Tibial artery (tissue), 4 donors: ENCODE data around the gene TDRD12.

Source experiments
- DNase-seq, 2 donors: peaks; one replicate each; pipeline ENCODE4 v3.0.0-alpha.2; 2019
- H3K27ac ChIP-seq, 2 donors: fragments of 200-600 bp; sonication (generic) in 1 of 2; 1 replicate in 1 of 2; 2 replicates in 1 of 2; pipeline ENCODE4 v1.5.1; 2018 to 2019; ENCODE audit warnings: mild to moderate bottlenecking in 1 of 2
- H3K27me3 ChIP-seq, 2 donors: fragments of 200-600 bp; sonication (generic) in 1 of 2; one replicate each; pipeline versions ENCODE4 v1.5.1 to v1.6.0; 2016 to 2019
- H3K36me3 ChIP-seq, 3 donors: fragments of 200-600 bp; sonication (generic) in 2 of 3; one replicate each; pipeline ENCODE4 v1.5.1; 2016 to 2019; ENCODE audit warnings: mild to moderate bottlenecking in 2 of 3
- H3K4me1 ChIP-seq, 4 donors: fragments of 200-600 bp; sonication (generic) in 2 of 4; 1 replicate in 3 of 4; 2 replicates in 1 of 4; pipeline ENCODE4 v1.5.1; 2016 to 2019
- H3K4me3 ChIP-seq, 2 donors: fragments of 200-600 bp; sonication (generic) in 1 of 2; 1 replicate in 1 of 2; 2 replicates in 1 of 2; pipeline ENCODE4 v1.5.1; 2018 to 2019; ENCODE audit warnings: mild to moderate bottlenecking in 2 of 2
- H3K9me3 ChIP-seq, 3 donors: fragments of 200-600 bp; sonication (generic) in 1 of 3; one replicate each; pipeline ENCODE4 v1.5.1; 2016 to 2019
- CTCF ChIP-seq, 2 experiments: fragments of 200-600 bp in 1 of 2; fragments of 450-650 bp in 1 of 2; IDR thresholded peaks; one replicate each; pipeline ENCODE4 v1.5.1; 2017 to 2019; ENCODE audit warnings: antibody characterized with exemption in 2 of 2, mild to moderate bottlenecking in 1 of 2, moderate library complexity in 1 of 2
- intact Hi-C: fragments of 100-400 bp; cut with DNase I; formaldehyde crosslinking; loops from one replicate; pipeline ENCODE4 v1.15.0; 2023; ENCODE audit warnings: low total_unique reads

TDRD12 gene

GRCh38 chr19:32789429-32789828, 69.9 kb downstream of the TDRD12 start:
- H3K27me3 ChIP-seq = no peaks in the 10 kb centered on the region
- H3K9me3 ChIP-seq = no peaks in the 10 kb centered on the region
- no peak overlapping the region for H3K4me3 ChIP-seq
- H3K27ac ChIP-seq = no peak overlapping the region
- intact Hi-C loops = no loop called here
- DNase-seq = no peak
- no peak for TF ChIP-seq CTCF (IDR thresholded peaks at IDR 0.05)
- no peaks in the 10 kb centered on the region for H3K36me3 ChIP-seq
- H3K4me1 ChIP-seq = no peaks in the 10 kb centered on the region

GRCh38 chr19:32798201-32798600, 78.6 kb downstream of the TDRD12 start:
- Histone ChIP-seq H3K27ac (no peak overlapping the region), H3K4me3 (no peak overlapping the region), H3K4me1 (no peaks in the 10 kb centered on the region), H3K27me3 (no peaks in the 10 kb centered on the region), H3K9me3 (no peaks in the 10 kb centered on the region), H3K36me3 (no peaks in the 10 kb centered on the region)
- intact Hi-C loops = no loop called here
- TF ChIP-seq CTCF (IDR thresholded peaks at IDR 0.05) = no peak
- DNase-seq = no peak

- H3K36me3 ChIP-seq = no peaks in the 10 kb centered on the region
- no peak for TF ChIP-seq CTCF (IDR thresholded peaks at IDR 0.05)
- DNase-seq = no peak
- H3K27ac ChIP-seq = no peak overlapping the region
- no peak overlapping the region for H3K4me3 ChIP-seq
- no peaks in the 10 kb centered on the region for H3K27me3 ChIP-seq
- H3K9me3 ChIP-seq = no peaks in the 10 kb centered on the region
- intact Hi-C loops = no loop called here
- H3K4me1 ChIP-seq = no peaks in the 10 kb centered on the region
Observed at GRCh38 chr19:32800191-32800590, 80.6 kb downstream of the TDRD12 start.

GRCh38 chr19:32800754-32801153, 81.2 kb downstream of the TDRD12 start:
- intact Hi-C loops = no loop called here
- Histone ChIP-seq H3K4me1 (no peaks in the 10 kb centered on the region), H3K27ac (no peak overlapping the region), H3K4me3 (no peak overlapping the region), H3K9me3 (no peaks in the 10 kb centered on the region), H3K27me3 (no peaks in the 10 kb centered on the region), H3K36me3 (no peaks in the 10 kb centered on the region)
- no peak for DNase-seq
- no peak for TF ChIP-seq CTCF (IDR thresholded peaks at IDR 0.05)

GRCh38 chr19:32802840-32803239, 83.3 kb downstream of the TDRD12 start:
- Histone ChIP-seq H3K4me1 (no peaks in the 10 kb centered on the region), H3K27me3 (no peaks in the 10 kb centered on the region), H3K27ac (no peak overlapping the region), H3K4me3 (no peak overlapping the region), H3K36me3 (no peaks in the 10 kb centered on the region), H3K9me3 (no peaks in the 10 kb centered on the region)
- TF ChIP-seq CTCF (IDR thresholded peaks at IDR 0.05) = no peak
- no peak for DNase-seq
- intact Hi-C loops = no loop called here

- no peak for TF ChIP-seq CTCF (IDR thresholded peaks at IDR 0.05)
- DNase-seq = no peak
- no peak overlapping the region for H3K27ac ChIP-seq
- H3K9me3 ChIP-seq = no peaks in the 10 kb centered on the region
- H3K36me3 ChIP-seq = no peaks in the 10 kb centered on the region
- intact Hi-C loops = no loop called here
- no peaks in the 10 kb centered on the region for H3K4me1 ChIP-seq
- no peaks in the 10 kb centered on the region for H3K27me3 ChIP-seq
- H3K4me3 ChIP-seq = no peak overlapping the region
Observed at GRCh38 chr19:32808236-32808635, 88.7 kb downstream of the TDRD12 start.
